ENCODE results near the gene ZC3HAV1L.
"Not testable (repeated sequence)": the region's sequence is repeated elsewhere in the genome, so short reads cannot be mapped to it uniquely, and the experiment has no call there.

ZC3HAV1L gene

DNA sequence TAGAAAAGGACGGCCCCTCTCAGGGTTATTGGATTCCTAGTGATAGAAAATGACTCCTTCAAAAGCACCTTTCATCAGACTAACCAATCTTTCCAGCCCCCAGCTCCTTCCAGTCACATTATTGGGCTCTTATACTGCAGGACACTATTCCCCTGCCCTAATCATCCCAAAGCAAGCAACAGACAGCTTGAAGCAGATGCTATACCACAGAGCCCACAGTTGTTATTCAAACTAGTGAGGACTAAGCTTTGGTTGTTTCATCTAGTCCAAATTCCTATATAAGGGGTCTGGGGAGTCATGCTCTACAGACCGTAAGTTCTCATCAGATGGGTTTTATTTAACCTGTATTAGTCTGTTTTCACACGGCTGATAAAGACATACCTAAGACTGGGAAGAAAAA lies 24.5 kb downstream of the ZC3HAV1L start:
- DNase-seq: no peak

DNA sequence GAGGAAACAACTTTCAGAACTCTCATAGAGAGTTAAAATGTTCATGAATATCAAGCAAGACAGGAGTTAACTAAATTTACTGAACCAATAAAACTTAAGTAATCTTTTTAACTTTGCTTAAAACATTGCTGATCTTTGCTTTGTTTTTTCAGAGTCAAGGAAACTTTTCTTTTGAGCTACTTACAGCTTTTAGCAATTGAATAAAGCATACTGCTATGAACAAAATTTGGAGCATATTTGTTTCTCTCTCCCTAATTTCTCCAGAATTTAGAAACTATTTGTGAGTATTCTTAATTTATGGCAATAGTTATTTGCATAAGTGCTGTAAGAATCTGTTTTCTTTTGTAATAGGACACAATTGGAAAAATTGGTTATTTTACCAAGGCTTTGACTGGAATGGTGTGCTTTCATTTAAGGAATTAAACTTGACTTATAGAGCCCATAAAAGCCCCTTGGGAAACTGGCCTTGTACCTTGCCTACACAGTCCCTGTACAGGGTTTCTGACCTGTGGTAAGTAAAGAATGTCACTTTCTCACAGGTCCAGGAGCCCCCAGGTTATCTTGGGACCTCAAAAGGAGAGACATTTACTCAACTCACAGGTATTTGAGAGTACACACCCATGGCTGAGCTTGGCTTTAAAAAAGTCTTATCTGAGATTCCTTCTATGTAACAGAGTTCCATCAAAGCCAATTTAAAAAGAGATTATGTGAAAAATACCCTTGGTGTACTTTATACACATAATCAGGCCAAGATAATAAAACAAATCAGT lies 31.3 kb downstream of the ZC3HAV1L start:
- DNase-seq: no peak

DNA sequence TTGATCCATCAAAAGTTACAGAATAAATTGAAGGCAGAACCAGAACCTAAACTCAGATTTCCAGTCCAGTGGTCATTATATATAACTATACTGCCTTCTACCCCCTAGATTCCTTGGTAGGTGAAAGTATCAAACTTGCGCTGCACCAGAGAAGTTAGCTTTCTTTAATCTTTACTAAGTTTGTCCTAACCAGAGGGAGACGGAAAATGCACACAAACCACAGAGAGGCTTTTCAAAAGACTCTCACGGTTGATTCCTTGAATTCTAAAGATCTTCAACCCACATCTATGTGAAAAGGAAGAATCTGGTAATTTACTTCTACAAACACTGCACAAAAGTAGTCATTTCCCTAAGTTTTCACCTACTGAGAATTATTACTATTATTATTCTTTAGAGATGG lies 36.4 kb downstream of the ZC3HAV1L start:
- no peak for DNase-seq

- no peak for DNase-seq
These were observed 43.8 kb downstream of the ZC3HAV1L start for GRCh38 chr7:138992052-138992531.

DNA sequence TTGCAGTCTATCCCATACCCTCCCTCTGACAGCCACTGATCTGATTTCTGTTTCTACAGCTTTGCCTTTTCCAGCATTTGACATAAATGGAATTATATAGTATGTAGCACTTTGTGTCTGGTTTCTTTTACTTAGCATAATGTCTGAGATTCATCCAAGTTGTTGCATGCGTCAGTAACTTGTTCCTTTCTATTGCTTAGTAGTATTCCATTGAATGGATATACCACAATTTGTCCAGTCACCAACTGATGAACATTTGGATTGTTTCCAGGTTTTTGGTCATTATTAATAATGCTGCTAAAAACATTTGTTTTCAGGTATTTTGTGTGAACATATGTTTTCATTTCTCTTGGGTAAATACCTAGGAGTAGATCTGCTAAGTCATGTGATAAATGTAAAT lies 48.2 kb downstream of the ZC3HAV1L start:
- DNase-seq: no peak

DNA sequence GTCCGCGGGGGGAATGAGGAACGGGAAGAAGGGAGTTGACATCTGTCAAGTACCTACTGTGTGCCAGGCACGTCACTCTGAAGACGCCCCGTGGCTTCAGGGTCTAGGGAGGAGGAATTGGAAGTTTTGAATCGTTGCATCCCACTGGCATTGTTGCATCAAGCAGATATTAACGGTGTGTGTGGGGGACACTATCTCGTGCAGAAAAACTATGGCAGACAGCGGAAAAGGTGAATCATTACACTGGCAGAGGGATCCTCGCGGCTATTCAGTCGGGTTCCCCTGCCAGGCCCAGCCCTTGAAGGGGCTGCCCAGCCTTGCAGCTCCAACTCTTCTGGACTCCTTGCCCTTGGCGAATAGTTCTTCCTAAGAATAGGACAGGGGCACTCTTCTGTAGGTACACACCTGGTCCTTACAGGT lies 53.6 kb downstream of the ZC3HAV1L start:
- no peak for DNase-seq

- peak; percentile 21 for DNase-seq
These were observed 54.3 kb downstream of the ZC3HAV1L start, which contains the start of gene KIAA1549 for GRCh38 chr7:138981332-138982203. Gene KIAA1549 (minus strand): TSS chr7:138981389. CDS start chr7:138981269, 120 bp downstream.

GRCh38 chr7:138980563-138981291 lies 55.1 kb downstream of the ZC3HAV1L start:
- DNase-seq: no peak

GRCh38 chr7:138979988-138980562 lies 55.8 kb downstream of the ZC3HAV1L start:
- no peak for DNase-seq

- no peak for DNase-seq
These were observed 56.4 kb downstream of the ZC3HAV1L start for GRCh38 chr7:138979226-138979979.

DNA sequence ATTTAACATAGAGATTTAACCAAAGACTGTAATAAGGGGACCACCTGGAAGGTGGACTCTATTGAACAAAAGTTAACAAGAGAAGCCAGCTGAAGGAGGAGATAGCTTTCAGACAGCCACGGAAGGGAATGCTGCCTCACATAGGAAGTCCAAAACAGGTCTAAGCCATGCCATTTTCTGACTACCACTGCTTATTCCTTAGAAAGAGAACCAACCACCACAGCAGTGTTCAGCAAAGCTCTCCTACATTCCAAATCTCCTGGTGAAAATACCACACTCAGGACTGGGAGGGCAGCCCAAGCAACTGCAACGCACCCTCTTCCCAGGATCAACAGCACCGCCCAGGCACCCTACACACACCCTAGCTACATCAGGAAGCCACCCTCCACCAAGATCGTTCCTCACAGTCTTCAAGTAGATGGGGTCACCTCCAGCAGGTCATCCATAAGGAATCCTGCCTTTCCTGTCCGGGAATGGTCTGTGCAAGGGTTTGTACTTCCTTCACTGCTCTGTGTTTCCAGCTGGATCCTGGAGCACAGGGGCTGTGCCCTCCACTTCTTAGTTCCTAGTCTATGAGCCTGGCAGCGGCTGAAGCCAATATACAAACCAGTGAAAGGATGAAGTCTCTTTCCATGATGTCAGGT lies 57.2 kb downstream of the ZC3HAV1L start:
- no peak for DNase-seq

- not testable (repeated sequence) for DNase-seq
These were observed 59.7 kb downstream of the ZC3HAV1L start for GRCh38 chr7:138976161-138976560.
